ENCODE measurements around the gene GUCA2A.

GUCA2A gene

DNA sequence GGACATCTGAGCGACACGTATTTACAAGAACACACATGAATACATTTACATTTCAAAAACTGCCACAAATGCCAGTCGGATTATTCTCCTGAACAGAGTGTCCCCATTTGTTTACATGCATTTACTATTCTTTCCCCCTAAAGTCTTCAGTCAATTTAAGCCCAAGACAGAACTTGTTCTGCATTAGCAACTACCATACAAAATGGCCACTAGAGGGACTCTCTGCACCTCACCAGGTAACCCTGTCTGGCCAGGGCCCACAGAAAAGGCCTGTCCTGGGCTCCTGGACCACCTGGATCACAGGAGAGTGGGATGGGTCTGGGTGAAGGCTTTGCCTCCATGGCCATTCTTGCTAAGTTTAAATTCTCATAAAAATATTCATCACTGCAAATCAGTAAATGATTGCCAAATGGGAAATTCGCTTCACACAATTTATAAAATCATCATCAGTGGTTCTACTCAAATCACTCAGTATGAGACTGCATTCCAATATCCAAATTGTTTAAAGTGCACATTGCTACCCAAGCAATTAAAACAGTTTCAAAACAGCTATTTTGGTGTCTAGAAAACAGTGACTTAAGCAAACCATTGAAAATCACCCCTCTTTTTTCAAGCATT lies 12.5 kb upstream of the GUCA2A start:
- DNase-seq (ENCODE audit: low read depth in 2 of 2): no peak

DNA sequence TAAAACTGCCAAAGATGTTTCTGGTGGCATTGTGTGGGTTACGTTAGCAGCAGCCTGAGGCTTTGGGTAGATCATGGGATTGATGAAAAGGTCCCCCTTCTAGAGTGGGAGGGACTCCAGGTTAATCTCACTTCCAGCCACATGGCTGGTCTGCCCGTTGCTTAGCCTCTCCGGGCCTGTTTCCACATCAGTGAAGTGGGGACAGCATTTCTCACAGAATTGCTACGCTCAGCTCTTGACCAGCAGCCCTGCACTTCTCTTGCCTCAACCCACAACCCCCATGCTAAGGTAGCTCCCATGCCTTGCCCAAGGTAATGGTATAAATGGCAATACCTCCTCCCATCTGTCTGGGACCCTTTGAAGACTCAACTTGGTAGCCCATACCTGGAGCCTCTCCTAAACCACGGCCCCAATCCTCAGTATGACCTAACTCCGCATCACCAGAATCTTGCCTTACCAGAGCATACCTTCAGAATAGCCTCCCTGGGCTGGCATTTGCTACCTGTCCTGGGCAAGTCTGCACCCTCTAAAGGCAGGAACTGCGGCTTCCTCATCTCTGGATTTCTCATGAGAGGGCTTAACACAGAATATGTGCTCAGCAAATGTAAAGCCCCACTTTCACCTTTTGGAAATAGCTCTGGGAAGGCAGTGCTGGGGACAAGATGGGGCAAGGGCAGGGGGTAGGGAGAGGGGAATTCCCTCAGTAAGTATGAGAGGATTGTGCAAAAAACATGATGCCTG lies 10.9 kb upstream of the GUCA2A start:
- DNase-seq (ENCODE audit: low read depth in 2 of 2): no peak

DNA sequence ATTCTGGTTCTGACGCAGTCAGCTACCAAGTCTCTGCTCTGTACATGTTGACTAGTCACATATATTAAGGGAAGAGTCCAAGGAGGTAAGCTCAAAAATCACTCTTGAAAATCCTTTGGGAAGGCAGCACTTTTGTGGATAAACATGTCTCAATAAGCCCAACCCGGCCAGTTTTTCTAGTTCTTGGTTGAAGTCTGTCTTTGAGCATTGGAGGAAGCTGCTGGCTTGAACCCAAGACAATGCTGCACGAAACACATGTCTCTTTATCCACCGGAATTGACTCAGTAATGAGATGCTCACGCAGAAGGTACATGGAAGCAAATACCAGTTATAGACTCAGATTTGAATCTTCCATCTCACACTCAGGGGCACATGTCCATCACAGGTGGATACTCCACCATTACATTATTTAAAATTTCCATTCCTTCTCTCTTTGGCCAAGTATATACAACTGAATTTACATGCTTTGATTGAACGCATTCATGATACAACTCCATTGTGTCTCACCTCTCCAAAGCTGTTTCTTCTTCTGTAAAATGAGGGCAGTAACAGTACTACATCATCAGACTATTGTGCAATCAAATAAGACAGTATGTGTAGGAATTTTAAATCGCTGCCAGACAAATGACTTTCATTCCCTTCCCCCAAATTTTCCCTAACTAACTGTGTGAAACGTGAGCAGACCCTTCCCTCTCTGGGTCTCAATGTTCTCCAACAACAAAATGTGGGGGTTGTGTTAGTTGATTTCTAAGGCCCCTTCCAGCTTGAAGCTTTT lies 9.6 kb upstream of the GUCA2A start:
- no peak for DNase-seq (ENCODE audit: low read depth in 2 of 2)

DNA sequence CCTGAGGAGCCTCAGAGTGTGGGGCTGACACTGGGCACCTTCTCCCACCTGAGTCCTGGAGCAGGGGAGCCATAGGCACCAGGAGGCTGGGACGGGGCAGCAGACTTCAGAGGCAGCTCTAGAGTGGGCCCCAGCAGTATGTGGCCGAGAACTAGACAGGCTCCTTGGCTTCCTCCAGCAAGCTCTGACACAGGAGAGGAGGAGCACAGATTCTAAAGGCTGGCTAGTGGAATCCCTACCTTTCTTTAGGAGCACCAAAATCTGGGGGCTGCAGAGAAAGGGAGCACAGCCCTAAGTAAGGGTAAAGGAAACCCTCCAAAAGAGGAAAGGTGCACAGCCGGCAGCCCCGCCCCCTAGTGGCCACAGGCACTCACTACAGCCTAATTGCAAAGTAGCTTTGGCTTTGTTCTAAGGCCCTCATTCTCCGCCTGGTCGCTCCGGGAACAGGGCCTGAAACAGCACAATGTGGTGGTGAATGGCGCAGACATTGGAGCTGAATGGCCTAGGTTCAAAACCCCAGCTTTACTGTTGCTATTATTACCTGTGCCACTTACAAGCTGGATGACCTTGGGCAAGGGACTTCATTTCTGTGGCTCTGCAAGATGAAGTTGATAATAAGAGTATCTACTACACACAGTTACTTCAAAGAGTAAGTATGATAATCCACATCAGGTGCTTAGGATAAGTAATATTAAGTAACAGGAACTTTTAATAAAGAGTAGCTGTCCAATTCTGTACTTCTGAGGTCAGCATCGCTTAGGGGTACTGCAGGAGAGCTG lies 8.8 kb upstream of the GUCA2A start:
- peak; percentile 46 to 52 for DNase-seq (ENCODE audit: low read depth in 2 of 2)

DNA sequence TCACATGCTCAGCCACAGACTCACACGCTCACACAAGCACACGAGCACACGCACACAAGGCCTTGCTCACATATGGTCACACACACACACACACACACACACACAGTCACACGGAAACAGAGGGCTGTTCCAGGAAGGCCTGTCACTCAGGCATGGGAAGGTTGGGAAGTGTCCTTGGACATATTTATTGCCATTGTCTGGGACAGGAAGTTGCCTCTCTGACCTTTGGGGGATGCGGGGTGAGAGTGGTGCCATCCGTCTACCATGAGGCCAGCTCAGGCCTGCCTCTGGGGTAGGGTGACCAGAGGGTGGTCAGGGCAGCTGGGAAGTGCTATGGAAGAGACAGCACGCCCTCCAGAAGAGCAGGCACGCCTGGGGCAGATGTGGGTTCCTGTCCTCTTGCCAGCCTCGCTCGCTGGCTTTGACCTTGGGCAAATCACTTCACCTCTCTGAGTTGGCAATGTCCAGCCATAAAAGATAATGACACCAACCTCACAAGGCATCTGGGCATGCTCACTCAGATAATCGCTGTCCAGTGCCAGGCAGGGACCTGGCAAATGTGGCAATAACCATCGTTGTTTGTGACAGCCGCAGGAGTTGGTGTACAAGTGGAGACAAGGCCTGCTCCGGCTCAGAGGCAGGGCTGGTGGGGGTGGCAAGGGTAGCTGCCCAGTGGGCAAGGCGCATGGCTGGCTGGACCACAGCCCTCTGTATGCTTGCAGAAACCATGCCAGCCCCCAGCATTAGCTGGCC lies 8.0 kb upstream of the GUCA2A start:
- DNase-seq (ENCODE audit: low read depth in 2 of 2): no peak

DNA sequence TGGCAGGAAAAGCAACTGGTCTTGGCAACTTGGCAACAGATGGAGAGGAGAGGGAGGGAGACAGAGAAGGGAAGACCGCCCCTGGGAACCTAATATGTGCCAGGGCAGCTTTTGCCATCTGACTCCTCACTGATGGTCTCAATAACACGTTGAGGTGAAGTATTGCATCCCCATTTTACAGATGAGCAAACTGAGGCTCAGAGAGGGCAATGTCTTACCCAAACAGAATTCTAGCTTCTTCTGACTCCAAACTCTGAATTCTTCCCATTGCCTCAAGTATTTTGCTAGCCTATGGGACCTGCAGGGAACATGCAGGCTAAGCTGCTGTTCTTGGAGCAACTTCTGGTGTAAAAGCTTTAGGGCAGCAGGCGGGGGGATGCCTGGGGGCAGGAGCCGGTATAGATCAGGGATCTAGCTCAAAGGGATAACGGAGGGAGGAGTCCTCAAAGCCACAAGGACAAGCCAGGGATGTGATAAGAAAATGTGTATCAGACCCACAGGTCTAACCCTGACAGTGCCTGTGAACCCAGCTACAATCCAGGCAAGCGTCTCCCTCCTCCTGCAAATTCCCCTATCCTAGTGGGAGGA lies 7.2 kb upstream of the GUCA2A start:
- DNase-seq (ENCODE audit: low read depth in 2 of 2): no peak

DNA sequence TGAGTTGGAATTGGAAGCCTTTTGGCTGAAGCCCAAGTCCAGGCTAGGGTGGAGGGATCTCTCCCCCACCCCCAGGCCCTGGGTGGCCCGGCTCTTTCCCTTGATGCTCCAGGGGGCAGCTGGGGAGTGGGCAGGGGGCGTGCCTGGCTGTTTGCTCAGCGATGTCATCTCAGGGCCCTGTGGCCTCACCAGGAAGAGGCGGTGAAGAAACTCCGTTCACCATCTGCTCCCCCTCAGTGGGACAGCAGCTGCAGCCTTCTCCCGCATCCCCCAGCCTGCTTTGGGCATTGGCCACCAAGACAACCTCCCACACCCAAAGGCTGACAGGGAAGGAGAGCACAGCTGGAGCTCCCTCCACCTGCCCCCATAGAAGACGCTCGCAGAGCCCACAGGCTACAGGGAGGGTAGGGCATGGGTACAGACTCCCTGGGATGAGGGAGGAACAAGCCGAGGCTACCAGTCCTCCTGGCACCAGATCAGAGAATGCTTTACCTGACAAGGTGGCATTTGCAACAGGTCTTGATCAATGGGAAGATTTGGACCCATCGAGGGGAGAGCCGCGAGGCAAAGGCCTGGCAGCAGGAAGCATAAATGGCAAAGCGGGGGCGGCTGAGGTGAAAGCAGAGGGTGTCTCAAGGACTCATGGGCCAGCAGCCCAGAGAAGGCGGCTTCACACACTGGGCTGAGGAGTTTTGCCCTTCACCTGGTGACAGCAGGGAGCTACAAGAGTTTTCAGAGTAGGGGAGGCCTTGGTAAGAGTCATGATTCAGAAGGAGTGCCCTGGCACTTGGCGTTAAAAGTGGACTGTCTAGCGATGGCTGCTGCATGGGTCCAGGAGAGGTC lies 6.5 kb upstream of the GUCA2A start:
- no peak for DNase-seq (ENCODE audit: low read depth in 2 of 2)

DNA sequence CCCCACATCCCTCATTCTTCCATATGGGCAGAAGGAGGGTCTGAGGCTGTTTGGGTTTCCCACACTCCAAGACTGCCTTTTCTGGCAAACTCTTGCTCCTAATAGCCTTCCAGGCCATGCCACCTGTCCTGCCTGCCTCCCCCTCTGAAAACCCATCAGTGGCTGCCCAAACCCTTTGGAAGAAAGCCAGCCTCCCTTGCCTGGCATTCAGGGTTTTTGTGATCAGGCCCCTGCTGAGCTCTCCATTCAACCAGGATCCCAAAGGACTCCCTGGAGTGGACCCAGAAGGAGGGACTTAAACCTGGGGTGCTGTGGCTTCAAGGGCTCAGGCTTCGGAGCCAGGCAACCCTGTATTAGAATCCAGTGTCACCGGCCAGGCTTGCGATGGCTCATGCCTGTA lies 4.2 kb upstream of the GUCA2A start:
- no peak for DNase-seq (ENCODE audit: low read depth in 2 of 2)

DNA sequence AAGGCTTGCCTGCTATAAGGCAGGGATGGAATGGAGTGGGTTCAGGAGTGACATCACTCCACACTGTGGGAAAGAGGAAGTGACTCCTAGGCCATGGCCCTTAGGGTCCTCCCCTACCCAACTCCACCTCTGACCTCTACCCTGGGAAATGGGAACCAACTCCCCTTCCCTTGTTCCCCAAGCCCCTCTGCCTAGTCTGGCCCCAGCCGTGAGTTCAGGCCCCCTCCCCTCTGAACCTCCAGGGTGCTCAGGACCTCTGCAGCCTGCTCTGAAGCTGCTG lies 3.8 kb upstream of the GUCA2A start:
- no peak for DNase-seq (ENCODE audit: low read depth in 2 of 2)

DNA sequence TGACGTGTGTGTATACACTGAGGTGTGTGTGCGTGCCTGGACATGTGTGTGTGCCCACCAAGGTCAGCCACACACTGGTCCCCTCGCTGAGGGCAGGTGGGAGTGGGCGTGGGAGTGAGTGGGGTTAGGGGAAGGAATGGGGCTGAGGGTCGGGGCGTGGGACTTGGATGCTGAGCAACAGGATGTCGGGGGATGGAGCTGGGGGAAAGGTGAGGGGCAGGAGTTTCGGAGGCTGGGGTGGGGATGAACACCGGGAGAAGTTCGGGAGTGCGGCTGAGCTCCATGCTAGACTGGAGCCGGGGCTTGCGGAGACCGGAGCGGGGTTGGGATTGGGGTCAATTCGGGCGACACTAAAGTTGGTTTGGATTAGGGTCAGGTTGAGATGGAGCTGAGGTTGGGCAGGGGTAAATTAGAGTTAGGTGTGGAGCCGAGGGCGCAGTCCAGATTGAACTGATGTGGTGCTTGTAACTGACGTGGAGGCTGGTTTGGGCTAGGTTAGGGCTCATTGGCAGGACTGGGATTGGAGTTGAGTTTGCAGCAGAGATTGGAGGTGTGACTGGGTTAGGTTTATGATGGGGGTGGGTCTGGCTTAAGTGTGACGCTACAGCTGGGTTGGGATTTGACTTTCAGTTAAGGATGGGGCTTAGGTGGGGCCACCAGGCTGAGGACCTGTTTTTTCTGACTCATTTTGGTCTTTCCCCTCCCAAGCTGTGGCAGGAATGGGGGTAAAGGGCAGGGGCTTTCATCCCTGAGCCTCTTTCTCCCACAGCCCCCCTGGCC lies 3.3 kb upstream of the GUCA2A start:
- DNase-seq (ENCODE audit: low read depth in 2 of 2): no peak

DNA sequence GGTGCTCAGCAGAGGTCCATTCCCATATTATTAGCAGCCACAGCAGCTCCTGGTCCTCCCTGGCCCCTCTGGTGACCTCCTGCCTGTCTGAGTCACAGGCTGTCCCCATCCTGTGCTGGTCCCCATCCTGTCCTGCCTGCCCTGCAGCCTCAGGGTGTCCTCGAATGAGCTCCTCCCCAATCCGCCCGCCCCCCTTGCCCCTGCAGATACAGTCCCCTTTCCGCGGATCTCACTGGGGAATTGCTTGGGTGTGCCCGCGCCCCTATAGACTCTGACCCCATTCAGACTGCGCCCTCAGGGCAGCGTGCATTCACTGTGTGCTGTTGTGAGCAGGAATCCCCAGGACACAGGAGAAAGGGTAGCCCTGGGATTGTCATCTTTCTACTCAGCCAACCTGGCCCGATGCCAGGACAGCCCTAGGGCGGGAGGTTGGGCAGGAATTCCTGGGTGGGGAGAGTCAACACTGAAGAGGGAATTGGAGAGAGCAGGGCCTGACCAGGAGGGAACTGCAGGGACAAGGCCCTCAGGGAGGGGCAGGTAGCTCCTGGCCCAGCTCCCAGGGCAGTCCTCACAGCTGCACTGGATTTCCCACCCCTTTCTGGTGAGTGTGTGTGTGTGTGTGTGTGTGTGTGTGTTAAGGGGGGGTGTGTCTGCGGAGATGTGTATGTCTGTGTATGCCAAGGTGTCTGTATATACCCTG lies 1.1 kb upstream of the GUCA2A start:
- no peak for DNase-seq (ENCODE audit: low read depth in 2 of 2)

DNA sequence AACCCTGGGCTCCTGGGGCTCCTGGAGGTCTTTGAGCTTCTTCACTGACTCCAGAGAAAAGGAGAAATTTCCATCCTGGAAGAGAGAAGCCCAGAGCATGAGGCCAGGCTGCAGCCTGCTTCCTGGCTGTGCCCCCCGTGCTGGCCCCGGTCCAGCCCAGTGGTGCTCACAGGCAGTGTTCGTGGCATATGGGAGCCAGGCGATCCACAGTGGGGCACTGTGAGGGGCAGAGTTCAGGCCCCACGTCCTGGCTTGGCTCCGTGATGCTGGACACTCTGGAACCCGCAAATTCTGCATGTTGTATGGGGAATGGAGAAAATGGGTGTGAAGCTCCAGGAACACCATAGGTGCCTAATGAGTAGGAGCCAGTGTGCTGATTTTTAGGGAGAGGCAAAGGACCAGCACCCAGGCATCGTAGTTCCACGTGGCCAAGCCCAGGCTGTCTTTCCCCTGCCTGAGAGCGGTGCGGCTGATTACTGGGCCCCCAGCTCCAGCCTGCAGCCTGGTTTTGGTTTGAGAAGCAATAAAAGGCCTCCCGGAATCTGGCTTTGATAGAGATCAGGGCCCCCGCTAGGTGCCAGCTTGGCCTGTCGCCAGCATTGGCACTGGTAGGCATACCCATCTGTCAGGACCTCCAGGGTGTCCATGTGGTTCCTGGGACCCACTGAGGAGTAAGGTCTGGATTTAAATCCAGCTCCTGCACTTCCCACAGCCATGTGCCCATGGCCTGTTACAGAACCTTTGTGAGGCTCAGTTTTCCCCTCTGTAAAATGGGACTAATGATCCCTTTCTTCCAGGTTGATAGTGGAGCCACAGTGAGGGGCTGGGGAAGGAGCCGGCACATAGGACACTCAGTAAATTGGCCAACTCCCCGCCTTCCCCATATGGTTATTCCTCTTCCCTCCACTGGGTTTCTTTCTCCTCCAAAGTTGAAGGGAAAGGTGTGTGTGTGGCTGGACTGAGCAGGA lies 725 bp downstream of the GUCA2A start:
- DNase-seq (ENCODE audit: low read depth in 2 of 2): no peak

DNA sequence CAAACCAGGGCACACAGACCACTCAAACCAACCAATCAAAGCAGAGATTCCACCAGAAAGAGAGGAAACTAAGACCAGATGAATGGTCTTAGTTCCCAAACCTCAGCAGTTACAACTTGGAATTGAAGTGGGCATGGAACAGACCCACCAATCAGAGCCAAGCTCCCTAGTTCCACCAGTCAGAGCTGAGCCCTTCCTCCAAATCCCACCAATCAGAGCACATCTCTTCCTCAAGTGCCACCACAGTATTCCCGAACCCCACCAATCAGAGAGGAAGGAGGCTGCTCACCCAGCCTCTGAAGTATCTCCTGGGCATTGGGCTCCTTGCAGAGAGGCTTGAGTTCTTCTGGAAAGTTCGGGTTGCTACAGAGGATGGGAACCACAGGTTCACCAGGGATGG lies 1.4 kb downstream of the GUCA2A start:
- no peak for DNase-seq (ENCODE audit: low read depth in 2 of 2)

DNA sequence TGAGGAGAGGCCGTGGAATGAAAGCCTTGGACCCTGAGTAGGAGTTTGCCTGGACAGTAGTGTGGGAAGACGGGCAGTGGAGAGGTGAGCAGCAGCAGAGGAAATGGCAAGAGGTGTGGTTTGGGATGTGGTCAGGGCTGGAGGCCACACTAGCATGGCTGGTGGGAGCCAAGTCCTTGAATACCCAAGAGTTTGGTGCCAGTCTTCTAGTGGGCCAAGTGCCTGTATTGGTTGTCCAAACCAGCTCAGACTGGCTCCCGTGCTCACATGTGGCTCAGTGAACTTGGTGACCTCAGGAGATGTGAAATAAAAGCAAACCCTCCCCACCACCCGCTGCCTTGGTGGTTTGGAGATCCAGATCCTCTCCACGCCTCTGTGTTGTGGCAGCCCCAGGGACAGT lies 2.4 kb downstream of the GUCA2A start:
- DNase-seq (ENCODE audit: low read depth in 2 of 2): no peak

DNA sequence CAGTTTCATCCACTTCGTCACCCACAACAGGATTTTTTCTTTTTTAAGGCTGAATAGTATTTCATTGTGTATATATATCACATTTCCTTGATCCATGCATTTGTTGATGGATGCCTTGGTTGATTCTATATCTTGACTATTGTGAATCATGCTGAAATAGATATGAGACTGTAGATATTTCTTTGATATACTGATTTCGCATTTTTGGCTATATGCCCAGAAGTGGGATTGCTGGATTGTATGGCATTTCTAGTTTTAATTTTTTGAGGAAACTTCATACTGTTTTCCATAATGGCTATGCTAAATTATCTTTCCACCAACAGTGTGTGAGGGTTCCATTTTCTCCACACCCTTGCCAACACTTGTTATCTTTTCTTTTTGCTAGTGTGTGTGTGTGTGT lies 6.4 kb downstream of the GUCA2A start:
- DNase-seq (ENCODE audit: low read depth in 2 of 2): no peak

DNA sequence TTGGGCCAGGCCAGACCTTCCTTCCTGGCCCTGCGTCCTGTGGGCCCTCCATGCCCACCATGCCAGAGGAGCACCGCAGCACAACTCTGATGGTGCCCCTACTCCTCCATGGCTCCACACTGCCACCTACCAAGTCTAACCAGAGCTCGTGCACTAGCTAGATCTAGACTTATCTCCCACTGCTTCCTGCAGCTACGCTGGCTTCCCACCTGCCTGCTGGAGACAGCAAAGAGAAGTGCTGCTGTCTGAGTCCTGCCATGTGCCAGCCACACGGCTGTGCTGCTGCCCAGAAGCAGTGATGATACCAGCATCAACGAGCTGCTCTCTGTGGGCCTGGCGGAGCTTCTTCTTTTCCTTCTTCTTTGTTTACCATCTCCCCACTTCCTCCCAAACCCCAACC lies 6.9 kb downstream of the GUCA2A start:
- no peak for DNase-seq (ENCODE audit: low read depth in 2 of 2)

DNA sequence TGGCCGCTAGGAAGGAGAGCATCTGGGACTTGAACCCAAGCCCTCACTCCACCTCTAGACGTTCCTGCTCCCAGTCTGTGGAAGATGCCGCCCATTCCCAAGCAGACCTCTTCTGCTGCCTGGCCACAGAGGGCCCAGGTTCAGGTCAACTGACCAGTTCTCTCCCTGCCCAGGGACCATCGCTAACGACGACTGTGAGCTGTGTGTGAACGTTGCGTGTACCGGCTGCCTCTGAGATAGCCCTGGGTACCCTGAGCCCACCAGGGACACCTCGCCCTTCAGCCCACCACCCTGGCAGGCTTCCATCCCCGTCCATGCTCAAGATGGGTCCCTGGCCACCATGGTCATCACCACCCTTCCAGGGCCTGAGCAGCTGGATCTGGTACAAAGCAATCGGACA lies 9.2 kb downstream of the GUCA2A start:
- no peak for DNase-seq (ENCODE audit: low read depth in 2 of 2)

DNA sequence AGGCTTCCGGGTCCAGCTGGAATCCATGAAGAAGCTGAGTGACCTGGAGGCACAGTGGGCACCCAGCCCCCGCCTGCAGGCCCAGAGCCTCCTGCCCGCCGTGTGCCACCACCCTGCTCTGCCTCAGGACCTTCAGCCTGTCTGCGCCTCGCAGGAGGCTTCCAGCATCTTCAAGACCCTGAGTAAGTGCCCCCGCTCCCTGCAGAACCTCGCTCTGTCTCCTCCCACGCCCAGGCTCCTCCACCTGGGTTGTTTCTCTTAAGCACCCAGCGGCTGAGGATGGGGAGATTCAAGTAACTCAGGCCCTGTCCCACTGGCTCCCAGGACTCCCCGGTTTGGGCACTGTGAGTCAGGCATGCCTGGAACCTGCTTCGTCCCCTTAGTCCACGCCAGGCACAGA lies 9.9 kb downstream of the GUCA2A start:
- no peak for DNase-seq (ENCODE audit: low read depth in 2 of 2)

Data from stimulated activated CD8-positive, alpha-beta memory T cell treated with anti-CD3 and anti-CD28 coated beads, Interleukin-2, amount 100 ng/mL, for 1 hour (primary cell).